ENCODE data around the gene GRIN2A. TPM values are rescaled to one million over a fixed set of nuclear protein-coding genes. Genes with fewer than 3 reads are reported as not detected.
A peak's percentile ranks its signal among the peaks of the same experiment; 100 is the strongest.

Gene GRIN2A
- total and polyA plus RNA-seq, 2 of the 8 experiments (the other 6 are each of a cell fraction or from before 2014, with no cell fraction given) = 0.18 to 1.8 TPM

DNA sequence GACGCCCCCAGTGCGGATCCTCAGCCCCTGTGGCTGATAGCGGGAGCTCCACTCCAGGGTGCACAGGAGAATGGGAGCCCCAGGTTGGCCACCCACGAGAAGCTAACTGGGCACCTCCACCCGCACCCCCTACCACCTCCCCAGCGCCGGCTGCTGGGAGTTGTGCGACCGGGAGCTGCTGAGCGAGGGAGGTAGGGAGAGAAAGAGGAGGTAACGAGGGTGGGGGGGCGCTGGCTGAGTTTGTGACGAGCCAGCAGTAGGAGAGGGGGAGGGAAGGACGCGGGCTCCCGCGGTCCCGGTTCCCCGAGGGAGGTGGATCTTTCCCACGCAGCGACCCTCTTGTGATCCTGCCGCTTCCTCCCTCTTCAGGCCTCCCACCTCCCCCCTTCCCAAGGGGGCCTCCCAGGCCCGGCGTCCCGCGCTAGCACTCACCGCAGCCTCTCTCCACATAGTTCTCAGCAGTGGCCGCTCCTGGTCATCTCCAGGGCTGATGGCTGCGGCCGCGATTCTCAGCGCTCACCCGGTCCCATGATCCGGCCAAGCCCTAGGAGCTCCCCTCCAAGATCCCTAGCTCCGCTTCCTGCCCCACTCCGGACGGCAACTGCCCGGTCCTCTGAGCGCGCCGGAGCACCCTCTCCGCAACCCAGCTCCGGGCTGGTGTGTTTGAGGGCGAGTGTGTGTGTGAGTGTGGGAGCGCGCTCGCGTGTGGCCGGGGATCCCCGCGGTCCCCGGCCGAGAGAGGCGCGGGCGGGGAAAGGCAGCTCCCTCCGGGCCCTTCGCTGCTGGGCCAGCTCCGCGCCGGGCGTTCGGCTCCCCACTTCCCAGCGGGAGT is at the start of gene GRIN2A (continued):
- TF ChIP-seq CEBPB (IDR thresholded peaks at IDR 0.05; ENCODE audit: low read depth, low read length) (no peak), ASH2L (IDR thresholded peaks at IDR 0.05; ENCODE audit: low read length) (peak; percentile 23), SP2 (IDR thresholded peaks at IDR 0.05; ENCODE audit: low read length) (no peak), RBBP5 (IDR thresholded peaks at IDR 0.05; ENCODE audit: borderline replicate concordance, low read depth, low read length) (peak; percentile 76; the same call in 1 of the 2 replicates), SIRT6 (IDR thresholded peaks at IDR 0.05; ENCODE audit: low read length) (no peak), KDM4A (IDR thresholded peaks at IDR 0.05; ENCODE audit: low read depth, low read length, severe bottlenecking) (no peak), BRCA1 (IDR thresholded peaks at IDR 0.05; ENCODE audit: low read depth, low read length) (no peak), NRF1 (IDR thresholded peaks at IDR 0.05; ENCODE audit: low read depth, low read length) (no peak), RFX5 (IDR thresholded peaks at IDR 0.05; ENCODE audit: borderline replicate concordance, low read depth, low read length) (no peak), POU5F1 (IDR thresholded peaks at IDR 0.05; ENCODE audit: low read depth, low read length) (no peak), EP300 (IDR thresholded peaks at IDR 0.05; ENCODE audit: borderline replicate concordance in 1 of 2, low read depth in 2 of 2, low read length in 2 of 2) (no peak), RXRA (IDR thresholded peaks at IDR 0.05; ENCODE audit: insufficient read depth, low read depth, low read length) (no peak), SIN3A (conservative IDR thresholded peaks at IDR 0.05 in 1 of 2, IDR thresholded peaks at IDR 0.05 in 1 of 2; ENCODE audit: low read depth in 1 of 2, low read length in 2 of 2) (0 out of 4 replicates have a peak, but pooled peaks of 1 of the 2 experiments have one; percentile 9), CBX8 (IDR thresholded peaks at IDR 0.05; ENCODE audit: borderline replicate concordance, low read depth, low read length) (no peak), YY1 (IDR thresholded peaks at IDR 0.05; ENCODE audit: low read depth, low read length) (no peak), SIX5 (IDR thresholded peaks at IDR 0.05; ENCODE audit: low read depth, low read length) (no peak)
- TF ChIP-seq, protein P1, sequence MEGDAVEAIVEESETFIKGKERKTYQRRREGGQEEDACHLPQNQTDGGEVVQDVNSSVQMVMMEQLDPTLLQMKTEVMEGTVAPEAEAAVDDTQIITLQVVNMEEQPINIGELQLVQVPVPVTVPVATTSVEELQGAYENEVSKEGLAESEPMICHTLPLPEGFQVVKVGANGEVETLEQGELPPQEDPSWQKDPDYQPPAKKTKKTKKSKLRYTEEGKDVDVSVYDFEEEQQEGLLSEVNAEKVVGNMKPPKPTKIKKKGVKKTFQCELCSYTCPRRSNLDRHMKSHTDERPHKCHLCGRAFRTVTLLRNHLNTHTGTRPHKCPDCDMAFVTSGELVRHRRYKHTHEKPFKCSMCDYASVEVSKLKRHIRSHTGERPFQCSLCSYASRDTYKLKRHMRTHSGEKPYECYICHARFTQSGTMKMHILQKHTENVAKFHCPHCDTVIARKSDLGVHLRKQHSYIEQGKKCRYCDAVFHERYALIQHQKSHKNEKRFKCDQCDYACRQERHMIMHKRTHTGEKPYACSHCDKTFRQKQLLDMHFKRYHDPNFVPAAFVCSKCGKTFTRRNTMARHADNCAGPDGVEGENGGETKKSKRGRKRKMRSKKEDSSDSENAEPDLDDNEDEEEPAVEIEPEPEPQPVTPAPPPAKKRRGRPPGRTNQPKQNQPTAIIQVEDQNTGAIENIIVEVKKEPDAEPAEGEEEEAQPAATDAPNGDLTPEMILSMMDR (IDR thresholded peaks at IDR 0.05; ENCODE audit: control extremely low read depth in 1 of 3, insufficient read depth in 1 of 3, low read depth in 1 of 3, low read length in 3 of 3) = no peak
- TF ChIP-seq, protein P2, sequence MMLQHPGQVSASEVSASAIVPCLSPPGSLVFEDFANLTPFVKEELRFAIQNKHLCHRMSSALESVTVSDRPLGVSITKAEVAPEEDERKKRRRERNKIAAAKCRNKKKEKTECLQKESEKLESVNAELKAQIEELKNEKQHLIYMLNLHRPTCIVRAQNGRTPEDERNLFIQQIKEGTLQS (IDR thresholded peaks at IDR 0.05; ENCODE audit: insufficient read depth, low read depth, low read length) = no peak
- TF ChIP-seq, protein P3, sequence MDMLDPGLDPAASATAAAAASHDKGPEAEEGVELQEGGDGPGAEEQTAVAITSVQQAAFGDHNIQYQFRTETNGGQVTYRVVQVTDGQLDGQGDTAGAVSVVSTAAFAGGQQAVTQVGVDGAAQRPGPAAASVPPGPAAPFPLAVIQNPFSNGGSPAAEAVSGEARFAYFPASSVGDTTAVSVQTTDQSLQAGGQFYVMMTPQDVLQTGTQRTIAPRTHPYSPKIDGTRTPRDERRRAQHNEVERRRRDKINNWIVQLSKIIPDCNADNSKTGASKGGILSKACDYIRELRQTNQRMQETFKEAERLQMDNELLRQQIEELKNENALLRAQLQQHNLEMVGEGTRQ (IDR thresholded peaks at IDR 0.05; ENCODE audit: low read length) = no peak
